ENCODE data around the gene NBDY. TPM values are rescaled to one million over a fixed set of nuclear protein-coding genes. Genes with fewer than 3 reads are reported as not detected.
A peak's percentile ranks its signal among the peaks of the same experiment; 100 is the strongest.

NBDY gene
- total and polyA plus RNA-seq, 2 of the 4 experiments (the other 2 are of a cell fraction), result 3.2 to 61.5 TPM

DNA sequence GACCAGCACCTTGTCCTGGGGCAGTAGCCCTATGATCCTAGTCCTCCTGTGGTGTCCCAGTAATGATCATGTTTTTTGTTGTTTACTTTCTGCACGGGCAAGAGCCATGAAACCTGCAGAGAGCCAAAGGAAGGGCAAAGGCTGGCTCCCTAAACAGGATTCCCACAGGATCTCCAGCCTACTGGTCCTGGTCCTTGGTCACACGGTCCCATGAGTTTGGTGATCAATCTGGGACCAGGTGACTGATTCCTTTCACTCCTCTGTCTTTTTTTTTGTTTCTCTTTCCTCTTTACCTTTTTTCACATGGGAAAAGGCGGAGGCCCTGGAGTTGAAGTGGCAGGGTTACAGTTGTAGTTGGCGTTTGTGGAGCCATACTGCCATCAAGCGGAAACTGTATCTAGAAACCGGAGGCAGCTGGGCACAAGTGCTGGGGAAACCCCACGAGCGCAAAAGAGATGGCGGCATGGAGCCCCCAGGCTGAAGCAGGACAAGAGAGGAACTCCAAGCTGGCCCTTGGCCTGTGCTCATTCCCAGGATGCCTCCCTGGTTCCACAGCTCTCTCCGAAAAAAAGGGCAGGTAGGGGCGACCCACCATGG lies 34.6 kb downstream of the NBDY start (continued):
- TF ChIP-seq ELK1 (IDR thresholded peaks at IDR 0.05; ENCODE audit: borderline replicate concordance, low read depth, low read length) (no peak), RAD21 (IDR thresholded peaks at IDR 0.05; ENCODE audit: low read length) (peak; percentile 72), CEBPB (IDR thresholded peaks at IDR 0.05; ENCODE audit: low read depth, low read length) (no peak)

Measured in IMR-90 (cell line).